ENCODE results near the gene PUSL1.

PUSL1 gene

DNA sequence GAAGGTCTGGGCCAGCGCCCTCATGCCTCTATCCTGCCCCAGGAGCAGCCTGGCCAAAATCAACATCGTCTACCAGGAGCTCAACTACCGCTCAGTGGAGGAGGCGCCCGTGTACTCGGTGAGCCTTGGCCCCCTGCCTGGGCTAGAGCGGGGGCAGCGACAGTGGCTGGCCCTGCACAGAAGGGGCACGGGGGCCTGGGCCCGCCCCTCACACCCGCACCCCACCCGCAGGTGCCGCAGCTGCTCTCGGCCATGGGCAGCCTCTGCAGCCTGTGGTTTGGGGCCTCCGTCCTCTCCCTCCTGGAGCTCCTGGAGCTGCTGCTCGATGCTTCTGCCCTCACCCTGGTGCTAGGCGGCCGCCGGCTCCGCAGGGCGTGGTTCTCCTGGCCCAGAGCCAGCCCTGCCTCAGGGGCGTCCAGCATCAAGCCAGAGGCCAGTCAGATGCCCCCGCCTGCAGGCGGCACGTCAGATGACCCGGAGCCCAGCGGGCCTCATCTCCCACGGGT, 17.3 kb upstream of the PUSL1 start:
- no peak overlapping the region for H3K4me3 ChIP-seq (ENCODE audit: low read depth, low read length)
- TF ChIP-seq CTCF (IDR thresholded peaks at IDR 0.05; ENCODE audit: borderline replicate concordance, insufficient read depth, low read depth, low read length) = no peak

GRCh38 chr1:1291548-1292441, 16.6 kb upstream of the PUSL1 start:
- peak; percentile 69 for TF ChIP-seq CTCF (IDR thresholded peaks at IDR 0.05; ENCODE audit: borderline replicate concordance, insufficient read depth, low read depth, low read length)
- H3K4me3 ChIP-seq (ENCODE audit: low read depth, low read length) = no peak overlapping the region

DNA sequence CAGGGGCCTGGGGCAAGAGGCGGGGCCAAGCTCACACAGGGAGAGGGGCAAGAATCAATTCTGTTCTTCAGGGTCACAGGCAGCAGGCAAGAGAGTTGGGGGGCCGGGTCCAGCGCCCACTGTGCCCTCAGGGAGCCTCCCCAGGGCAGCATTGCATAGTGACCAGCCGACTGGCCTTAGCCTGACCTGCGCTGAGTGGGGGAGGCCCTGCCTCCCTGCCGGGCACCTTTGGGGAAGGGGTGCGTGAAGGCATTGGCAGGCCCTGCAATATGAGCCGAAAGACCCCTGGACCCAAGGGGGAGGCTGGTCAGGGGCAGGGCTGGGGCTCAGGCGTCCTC, 16.0 kb upstream of the PUSL1 start:
- H3K4me3 ChIP-seq (ENCODE audit: low read depth, low read length) = no peak overlapping the region
- no peak for TF ChIP-seq CTCF (IDR thresholded peaks at IDR 0.05; ENCODE audit: borderline replicate concordance, insufficient read depth, low read depth, low read length)

GRCh38 chr1:1292851-1293250, 15.5 kb upstream of the PUSL1 start:
- H3K4me3 ChIP-seq (ENCODE audit: low read depth, low read length) = no peak overlapping the region
- no peak for TF ChIP-seq CTCF (IDR thresholded peaks at IDR 0.05; ENCODE audit: borderline replicate concordance, insufficient read depth, low read depth, low read length)

GRCh38 chr1:1293263-1294249, 14.8 kb upstream of the PUSL1 start:
- no peak overlapping the region for H3K4me3 ChIP-seq (ENCODE audit: low read depth, low read length)
- no peak for TF ChIP-seq CTCF (IDR thresholded peaks at IDR 0.05; ENCODE audit: borderline replicate concordance, insufficient read depth, low read depth, low read length)

DNA sequence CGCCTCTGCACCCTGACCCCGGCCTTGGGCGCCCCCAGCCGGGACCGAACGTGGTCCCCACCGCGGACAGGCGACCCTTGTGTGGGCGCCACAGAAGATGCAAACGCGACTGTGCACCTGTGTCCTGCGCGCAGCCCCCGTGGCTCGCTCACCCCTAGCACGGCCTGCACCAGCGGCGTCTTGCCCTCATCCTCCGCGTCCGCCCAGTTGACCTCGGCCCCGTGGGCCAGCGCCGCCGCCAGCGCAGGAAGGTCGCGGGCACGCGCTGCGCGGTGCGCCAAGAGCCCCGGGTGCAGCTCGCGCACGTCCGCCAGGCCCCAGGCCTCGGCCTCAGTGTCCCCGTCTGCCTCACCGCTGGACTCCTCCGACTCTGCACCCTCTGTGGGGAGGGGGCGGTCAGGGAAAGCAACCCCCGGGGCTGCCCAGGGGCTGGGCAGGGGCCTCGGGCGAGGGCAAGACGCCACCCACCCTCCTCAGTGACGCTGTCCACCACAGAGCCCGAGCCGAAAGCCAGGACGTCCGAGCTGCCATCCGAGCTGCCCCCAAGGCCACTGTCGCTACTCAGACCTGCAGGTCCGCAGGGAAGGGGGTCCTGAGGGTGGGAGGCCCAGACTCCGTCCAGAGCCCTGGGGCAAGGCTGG, 14.0 kb upstream of the PUSL1 start:
- no peak for TF ChIP-seq CTCF (IDR thresholded peaks at IDR 0.05; ENCODE audit: borderline replicate concordance, insufficient read depth, low read depth, low read length)

More for the DNA sequence above, 14.0 kb upstream of the PUSL1 start:
- no peak overlapping the region for H3K4me3 ChIP-seq (ENCODE audit: low read depth, low read length)
